ENCODE results near the gene FRK. TPM values are rescaled to one million over a fixed set of nuclear protein-coding genes. Genes with fewer than 3 reads are reported as not detected.

FRK gene, protein sequence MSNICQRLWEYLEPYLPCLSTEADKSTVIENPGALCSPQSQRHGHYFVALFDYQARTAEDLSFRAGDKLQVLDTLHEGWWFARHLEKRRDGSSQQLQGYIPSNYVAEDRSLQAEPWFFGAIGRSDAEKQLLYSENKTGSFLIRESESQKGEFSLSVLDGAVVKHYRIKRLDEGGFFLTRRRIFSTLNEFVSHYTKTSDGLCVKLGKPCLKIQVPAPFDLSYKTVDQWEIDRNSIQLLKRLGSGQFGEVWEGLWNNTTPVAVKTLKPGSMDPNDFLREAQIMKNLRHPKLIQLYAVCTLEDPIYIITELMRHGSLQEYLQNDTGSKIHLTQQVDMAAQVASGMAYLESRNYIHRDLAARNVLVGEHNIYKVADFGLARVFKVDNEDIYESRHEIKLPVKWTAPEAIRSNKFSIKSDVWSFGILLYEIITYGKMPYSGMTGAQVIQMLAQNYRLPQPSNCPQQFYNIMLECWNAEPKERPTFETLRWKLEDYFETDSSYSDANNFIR
- 2.1 and 2.3 TPM in 2 replicates for total RNA-seq

GRCh38 chr6:116060572-116061283 is at the start of gene FRK:
TSS of gene FRK (minus strand) at chr6:116060891. CDS start at chr6:116060311, 580 bp downstream.

DNA sequence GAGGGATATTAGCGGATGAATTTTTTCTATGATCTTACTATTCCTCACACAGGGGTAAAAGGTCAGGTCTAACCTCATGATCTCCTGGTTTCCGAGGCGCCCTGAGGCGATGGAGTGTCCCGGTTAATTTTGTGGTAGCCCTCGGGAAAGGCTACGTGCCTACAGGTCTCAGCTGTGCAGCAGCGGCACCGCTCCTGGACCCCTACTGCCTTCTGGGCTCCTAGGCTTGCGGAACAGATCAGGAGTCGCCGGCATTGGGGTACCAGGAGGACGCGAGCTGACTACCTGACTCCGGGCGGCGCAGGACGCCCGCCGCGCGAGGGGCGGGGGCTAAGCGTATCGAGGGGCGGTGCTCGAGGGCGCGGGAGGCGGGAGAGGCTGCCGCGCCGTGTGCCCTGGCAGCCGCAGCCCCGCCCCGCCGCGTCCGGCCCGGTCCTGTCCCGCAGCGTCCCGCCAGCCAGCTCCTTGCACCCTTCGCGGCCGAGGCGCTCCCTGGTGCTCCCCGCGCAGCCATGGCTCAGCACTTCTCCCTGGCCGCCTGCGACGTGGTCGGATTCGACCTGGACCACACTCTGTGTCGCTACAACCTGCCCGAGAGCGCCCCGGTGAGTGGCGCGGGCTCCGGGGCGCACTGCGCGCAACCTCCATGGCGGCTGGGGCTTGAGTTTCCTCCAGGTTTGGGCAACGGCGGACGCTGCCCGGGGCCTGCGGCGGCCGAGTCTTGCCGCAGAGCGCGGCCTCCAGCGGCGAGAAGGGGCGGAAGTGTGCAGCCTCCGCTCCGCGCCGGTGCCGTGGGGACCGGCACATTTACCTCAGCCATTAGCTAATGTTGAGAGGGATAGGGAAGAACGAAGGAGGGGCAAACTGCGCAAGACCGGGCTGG is 40.0 kb upstream of the FRK start, which contains the start of gene NT5DC1:
TSS of gene NT5DC1 (plus strand) at position 435 of the 883 bp plus-strand sequence. CDS start at position 513, 78 bp downstream.

Other genes starting within 250 kb of the FRK start
- 11.7 and 23.4 TPM in 2 replicates for gene NT5DC1, start 40.0 kb upstream of the FRK start, total RNA-seq
- gene COL10A1, start 65.2 kb upstream of the FRK start, total RNA-seq: 0.08 and 48.8 TPM in 2 replicates
- gene TSPYL4, start 193.2 kb upstream of the FRK start, total RNA-seq: 3.9 and 4.1 TPM in 2 replicates
- gene TSPYL1, start 219.0 kb upstream of the FRK start, total RNA-seq: 82.8 and 87.4 TPM in 2 replicates